Measurements from ENCODE around the gene SERPING1.

SERPING1 gene

GRCh38 chr11:57597916-57598830 is 688 bp downstream of the SERPING1 start:
- no peak for DNase-seq

- DNase-seq: no peak
These were observed 1.3 kb downstream of the SERPING1 start for GRCh38 chr11:57598831-57599155.

GRCh38 chr11:57599381-57599780 is 1.9 kb downstream of the SERPING1 start:
- DNase-seq: no peak

GRCh38 chr11:57601297-57601696 is 3.8 kb downstream of the SERPING1 start:
- DNase-seq: no peak

GRCh38 chr11:57604296-57605027 is 7.0 kb downstream of the SERPING1 start:
- DNase-seq: no peak

GRCh38 chr11:57605028-57605420 is 7.5 kb downstream of the SERPING1 start:
- no peak for DNase-seq

- DNase-seq: no peak
These were observed 12.7 kb downstream of the SERPING1 start for GRCh38 chr11:57610170-57610569.

GRCh38 chr11:57614234-57614772 is 16.8 kb downstream of the SERPING1 start:
- DNase-seq: no peak

- no peak for DNase-seq
These were observed 17.8 kb downstream of the SERPING1 start for GRCh38 chr11:57615308-57615707.

- no peak for DNase-seq
These were observed 19.1 kb downstream of the SERPING1 start for GRCh38 chr11:57616595-57616994.

GRCh38 chr11:57618438-57618837 is 21.0 kb downstream of the SERPING1 start:
- DNase-seq: no peak

GRCh38 chr11:57619331-57619730 is 21.8 kb downstream of the SERPING1 start:
- no peak for DNase-seq

- DNase-seq: no peak
These were observed 23.0 kb downstream of the SERPING1 start for GRCh38 chr11:57620467-57620866.

GRCh38 chr11:57622263-57622662 is 24.8 kb downstream of the SERPING1 start:
- no peak for DNase-seq

GRCh38 chr11:57624864-57625263 is 27.4 kb downstream of the SERPING1 start:
- no peak for DNase-seq

- no peak for DNase-seq
These were observed 29.4 kb downstream of the SERPING1 start for GRCh38 chr11:57626895-57627294.

GRCh38 chr11:57630171-57630570 is 32.7 kb downstream of the SERPING1 start:
- no peak for DNase-seq

- no peak for DNase-seq
These were observed 34.6 kb downstream of the SERPING1 start for GRCh38 chr11:57632116-57632515.

GRCh38 chr11:57633394-57634070 is 36.0 kb downstream of the SERPING1 start:
- DNase-seq: no peak

- no peak for DNase-seq
These were observed 36.8 kb downstream of the SERPING1 start for GRCh38 chr11:57634311-57634710.

- no peak for DNase-seq
These were observed 37.8 kb downstream of the SERPING1 start for GRCh38 chr11:57635246-57635645.

GRCh38 chr11:57637626-57638004 is 40.1 kb downstream of the SERPING1 start:
- DNase-seq: no peak

- no peak for DNase-seq
These were observed 40.7 kb downstream of the SERPING1 start for GRCh38 chr11:57638005-57638781.

All from stimulated activated CD4-positive, alpha-beta T cell treated with anti-CD3 and anti-CD28 coated beads, Interleukin-4, amount 100 ng/mL, for 24 hours (primary cell).